GM20431 (cell line): ENCODE measurements around the gene EMILIN1.
"Not testable (repeated sequence)": the region's sequence is repeated elsewhere in the genome, so short reads cannot be mapped to it uniquely, and the experiment has no call there.

ENCODE experiments used
- in situ Hi-C: fragments of 300-500 bp; cut with MseI, MboI; formaldehyde crosslinking; loops from one replicate; pipeline ENCODE4 v1.15.0; 2020; ENCODE audit warnings: low sequenced_read_pairs; ENCODE audit not compliant: unreplicated experiment

EMILIN1 gene

DNA sequence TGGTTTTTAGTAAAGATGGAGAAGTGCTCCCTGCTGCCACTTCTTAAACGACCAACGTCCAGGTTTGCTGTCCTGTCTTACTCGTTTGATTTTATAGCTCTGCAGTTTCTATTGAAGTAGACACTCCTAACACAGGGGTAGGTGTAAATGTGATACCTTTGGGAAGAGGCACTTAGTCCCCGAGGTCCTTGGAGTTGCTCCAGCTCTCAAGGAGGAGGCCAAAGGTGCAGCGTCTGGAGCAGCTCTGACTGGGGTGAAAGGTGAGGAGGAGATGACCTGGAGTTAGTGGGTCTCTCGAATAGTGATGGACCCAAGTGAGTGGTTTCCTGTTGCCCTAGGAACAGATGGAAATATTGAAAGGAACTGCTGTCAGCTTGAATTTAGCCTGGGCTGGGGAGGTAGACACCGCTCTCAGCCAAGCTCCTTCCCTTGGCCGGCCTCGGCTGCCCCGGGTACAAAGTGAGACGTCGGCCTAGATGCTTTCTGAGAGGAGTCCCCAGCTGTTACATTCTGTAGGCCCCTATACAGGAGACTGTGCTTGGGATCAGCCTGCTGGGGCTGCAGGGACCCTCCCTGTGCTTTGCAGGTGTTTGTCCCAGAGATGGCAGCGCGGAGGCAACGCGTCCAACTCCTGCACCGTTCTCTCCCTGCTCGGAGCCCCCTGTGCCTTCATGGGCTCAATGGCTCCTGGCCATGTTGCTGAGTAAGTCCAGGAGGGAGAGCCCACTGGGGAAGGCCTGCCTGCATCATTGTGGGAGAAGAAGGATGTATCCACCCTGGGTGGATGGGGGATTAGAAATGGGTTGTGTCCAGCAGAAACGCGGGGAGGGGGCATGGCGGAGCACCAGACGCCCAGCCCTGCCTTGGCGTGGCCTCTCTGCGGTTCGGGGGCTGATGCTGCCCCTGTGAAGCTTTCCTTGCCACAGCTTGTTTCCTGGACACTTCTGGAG lies 13.6 kb downstream of the EMILIN1 start:
- in situ Hi-C loops = loop anchor here (10.0 kb wide), 1 partner anchor 193 kb away; the partner anchor contains the start of gene TRIM54

DNA sequence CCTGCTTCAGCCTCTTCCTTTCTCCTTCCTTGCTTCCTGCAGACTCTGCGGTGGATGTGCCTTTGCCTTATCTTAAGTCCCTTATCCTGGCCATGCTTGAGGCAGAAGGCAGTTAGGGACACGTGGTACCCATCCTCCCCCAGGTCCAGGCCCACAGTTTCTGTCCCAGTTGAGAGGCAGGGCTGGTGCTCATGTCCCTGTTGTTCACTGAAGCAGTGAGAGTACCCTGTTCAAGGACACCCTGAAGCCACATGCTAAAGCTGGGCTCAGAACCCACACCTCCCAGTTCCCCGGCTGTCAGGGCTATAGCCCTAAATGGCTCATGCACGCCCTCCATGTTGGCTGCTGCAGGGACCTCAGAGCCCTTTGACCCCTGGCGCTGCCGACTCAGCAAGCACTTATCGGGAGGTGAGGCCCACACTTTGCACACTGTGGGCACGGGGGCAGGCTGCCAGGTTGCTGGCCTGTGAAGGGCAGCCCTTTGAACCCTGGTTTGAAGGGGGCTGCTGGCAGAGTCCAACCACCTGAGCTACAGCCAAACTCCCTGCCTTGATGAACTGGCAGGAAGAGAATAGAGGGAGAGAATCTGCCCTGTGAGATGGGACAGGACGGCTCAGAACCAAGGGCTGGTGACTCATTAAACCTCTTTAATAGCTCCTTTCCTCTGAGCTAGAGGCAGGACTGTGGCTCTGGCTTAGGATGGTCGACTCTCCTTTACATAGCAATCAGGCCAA lies 14.4 kb downstream of the EMILIN1 start:
- in situ Hi-C loops = loop anchor here (10.0 kb wide), 1 partner anchor 192 kb away; the partner anchor contains the start of gene TRIM54

DNA sequence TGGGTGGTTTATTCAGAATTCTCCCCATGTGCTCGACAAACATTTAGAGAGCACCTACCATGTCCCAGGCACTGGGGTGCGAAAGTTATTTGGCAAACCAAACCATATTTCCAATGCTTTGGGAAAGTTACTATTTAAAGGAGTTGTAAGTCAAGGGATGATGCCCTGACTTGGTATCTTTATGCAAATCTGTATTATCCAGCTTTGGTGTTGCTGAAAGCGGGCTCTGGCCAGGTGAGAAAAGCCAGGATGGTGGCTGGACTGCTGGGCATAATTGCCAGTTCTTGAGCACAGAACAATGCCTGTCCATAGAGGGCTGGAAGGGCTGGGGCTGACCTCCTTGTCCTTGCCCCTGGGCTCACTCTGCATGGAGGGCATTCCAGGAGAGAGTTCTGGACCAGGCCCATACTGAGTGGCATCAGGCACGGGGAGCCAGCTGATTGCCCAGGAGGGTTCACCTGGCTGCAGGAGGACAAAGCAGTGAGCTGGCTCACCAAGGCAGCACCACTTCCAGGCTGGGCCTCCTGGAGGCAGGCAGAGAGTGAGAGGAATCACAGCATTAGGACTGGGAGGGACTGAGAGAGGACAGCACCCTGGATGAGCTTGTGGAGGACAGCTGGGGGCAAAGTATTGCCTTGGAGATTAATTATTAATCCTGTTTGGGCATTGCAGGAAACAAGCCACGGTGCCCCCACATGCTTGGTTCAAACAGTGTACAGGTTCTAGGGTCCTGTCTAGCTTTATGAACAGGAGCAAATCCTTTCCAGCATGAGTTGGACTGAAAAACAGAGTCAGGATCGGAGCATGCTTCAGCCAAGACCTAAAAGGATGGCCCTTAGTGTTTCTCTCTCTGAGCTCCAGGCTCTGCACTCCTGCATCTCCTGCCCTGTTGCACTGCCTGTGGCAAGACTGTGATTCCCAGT lies 15.3 kb downstream of the EMILIN1 start:
- in situ Hi-C loops = loop anchor here (10.0 kb wide), 1 partner anchor 191 kb away; the partner anchor contains the start of gene TRIM54

DNA sequence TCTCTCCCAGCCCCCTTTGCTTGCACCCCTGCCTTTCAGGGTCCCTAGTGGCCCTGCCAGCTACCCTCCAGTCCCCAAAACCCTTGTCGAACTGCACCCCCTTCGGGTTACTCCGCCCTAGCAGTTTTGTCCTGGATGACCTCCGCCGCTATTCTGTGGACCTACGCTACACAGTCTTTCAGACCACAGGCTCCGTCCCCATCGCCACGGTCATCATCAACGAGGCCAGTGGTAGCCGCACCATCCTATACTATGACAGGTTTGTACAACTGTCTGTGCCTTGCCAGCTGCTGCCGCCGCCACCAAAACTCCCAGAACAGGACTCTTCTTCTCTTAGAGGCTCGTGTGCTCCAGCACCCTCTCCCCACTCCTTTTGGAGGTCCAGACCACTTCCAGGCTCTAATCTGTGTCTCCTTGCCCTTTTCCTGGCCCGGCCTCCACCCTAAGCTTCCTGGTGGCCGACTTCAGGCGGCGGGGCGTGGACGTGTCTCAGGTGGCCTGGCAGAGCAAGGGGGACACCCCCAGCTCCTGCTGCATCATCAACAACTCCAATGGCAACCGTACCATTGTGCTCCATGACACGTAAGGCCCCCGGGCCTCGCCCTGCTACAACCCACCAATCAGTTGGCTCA lies 16.1 kb downstream of the EMILIN1 start:
- in situ Hi-C loops = loop anchor here (10.0 kb wide), 1 partner anchor 190 kb away; the partner anchor contains the start of gene TRIM54

DNA sequence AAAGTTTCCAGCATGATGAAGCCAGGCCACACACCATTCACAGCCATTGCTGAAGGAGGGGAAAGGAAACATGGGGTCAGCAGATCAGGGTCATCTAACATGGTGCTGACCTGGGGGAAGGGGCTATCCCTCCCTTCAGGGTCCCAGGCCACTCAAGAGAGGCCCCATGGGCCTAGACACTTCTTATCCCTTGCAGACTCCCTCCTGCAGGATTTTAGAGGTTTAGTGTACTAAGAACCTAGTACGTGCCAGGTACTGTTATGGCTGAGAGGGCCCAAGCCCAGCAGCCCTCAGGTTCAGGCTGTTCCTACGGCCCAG lies 17.0 kb downstream of the EMILIN1 start:
- in situ Hi-C loops = loop anchor here (10.0 kb wide), 1 partner anchor 189 kb away; the partner anchor contains the start of gene TRIM54

DNA sequence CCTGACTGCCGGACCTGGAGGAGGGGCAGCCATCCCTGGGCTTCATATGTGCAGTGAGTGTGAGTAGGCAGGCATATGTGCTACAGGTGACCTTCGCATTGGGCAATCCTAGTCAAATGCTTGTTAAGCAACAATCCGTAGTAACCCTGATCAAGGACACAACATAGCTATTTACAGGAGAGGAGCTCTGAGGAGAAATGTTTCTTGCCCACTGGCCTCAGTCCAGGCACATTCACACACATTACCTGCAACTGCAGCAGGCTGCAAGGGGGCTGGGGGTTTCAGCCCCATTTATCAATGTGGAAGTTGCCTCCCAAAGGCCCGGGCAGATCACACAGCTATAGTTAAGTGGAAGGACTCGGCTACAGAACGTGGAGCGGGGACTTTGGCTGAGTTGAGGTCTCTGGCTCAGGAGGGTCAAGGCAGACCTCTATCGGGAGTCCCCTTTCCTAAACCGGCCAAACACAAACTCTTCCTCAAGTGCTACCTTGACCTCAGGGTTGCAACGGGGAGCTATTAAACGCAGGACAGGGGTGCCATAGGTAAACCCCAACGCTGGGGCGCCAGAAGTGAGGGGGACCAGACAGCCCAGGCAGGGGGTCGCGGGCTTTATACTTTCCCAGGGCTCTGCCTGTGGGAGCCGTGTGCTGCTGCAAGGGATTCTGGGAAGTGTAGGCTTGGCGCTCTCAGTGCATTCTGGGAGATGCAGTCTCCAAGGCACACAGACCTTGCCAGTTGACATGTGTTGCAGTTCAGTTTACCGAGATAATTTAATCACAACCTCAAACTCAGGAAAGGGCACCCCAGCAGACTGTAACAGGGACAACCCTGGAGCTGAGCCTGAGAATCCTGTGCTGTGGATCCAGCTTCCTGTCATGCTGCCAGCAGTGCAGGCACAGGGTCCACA lies 17.6 kb downstream of the EMILIN1 start:
- in situ Hi-C loops = loop anchor here (10.0 kb wide), 1 partner anchor 189 kb away; the partner anchor contains the start of gene TRIM54

DNA sequence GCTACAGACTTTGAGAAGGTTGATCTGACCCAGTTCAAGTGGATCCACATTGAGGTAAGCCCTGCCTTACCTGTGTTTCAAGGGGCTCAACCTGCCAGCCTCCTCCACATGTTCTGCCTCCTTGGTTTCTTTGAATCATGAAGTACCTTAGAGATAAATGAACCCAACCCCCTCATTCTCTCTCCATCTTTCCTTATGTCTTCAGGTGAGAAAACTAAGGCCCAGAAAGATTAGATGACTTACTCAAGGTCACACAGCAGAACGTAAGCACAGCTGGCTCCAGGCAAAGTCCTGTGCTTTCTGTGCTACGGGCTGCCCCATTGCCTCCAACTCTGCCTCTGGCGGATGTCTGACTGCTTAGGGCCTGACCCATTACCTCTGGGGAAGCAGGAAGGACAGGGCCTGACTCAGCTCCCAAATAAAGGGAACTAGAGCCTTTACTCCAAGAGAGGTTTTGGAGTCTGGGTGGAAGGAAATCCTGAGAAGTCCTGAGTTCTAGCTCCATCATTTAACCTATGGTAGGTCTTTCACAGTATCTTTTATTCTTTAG lies 18.4 kb downstream of the EMILIN1 start:
- in situ Hi-C loops = loop anchor here (10.0 kb wide), 1 partner anchor 188 kb away; the partner anchor contains the start of gene TRIM54

DNA sequence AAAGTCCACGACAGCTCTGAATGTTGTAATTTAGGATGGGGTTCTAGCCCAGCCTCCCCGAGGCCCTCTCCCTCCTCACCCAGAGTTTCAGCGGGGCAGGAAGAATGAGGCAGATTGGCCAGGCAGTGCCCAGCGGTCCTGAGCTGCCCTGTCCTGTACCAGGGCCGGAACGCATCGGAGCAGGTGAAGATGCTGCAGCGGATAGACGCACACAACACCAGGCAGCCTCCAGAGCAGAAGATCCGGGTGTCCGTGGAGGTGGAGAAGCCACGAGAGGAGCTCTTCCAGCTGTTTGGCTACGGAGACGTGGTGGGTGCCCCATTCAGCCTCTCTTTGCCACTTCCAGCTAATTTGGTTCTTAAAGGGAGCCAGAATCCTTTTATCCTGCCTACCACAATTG lies 18.9 kb downstream of the EMILIN1 start:
- in situ Hi-C loops = loop anchor here (10.0 kb wide), 1 partner anchor 187 kb away; the partner anchor contains the start of gene TRIM54

DNA sequence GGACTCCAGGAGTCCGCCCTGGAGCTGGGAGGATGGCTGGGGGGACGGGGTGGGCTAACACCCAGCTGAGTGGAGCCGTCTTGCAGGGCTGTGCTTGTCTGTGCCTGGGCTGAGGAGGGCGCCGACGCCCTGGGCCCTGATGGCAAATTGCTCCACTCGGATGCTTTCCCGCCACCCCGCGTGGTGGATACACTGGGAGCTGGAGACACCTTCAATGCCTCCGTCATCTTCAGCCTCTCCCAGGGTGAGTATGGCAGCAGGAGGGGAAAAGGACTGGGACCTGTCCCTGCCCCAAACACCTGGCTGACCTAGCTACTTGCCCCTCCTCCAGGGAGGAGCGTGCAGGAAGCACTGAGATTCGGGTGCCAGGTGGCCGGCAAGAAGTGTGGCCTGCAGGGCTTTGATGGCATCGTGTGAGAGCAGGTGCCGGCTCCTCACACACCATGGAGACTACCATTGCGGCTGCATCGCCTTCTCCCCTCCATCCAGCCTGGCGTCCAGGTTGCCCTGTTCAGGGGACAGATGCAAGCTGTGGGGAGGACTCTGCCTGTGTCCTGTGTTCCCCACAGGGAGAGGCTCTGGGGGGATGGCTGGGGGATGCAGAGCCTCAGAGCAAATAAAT lies 21.0 kb downstream of the EMILIN1 start:
- in situ Hi-C loops = loop anchor here (10.0 kb wide), 1 partner anchor 185 kb away; the partner anchor contains the start of gene TRIM54

DNA sequence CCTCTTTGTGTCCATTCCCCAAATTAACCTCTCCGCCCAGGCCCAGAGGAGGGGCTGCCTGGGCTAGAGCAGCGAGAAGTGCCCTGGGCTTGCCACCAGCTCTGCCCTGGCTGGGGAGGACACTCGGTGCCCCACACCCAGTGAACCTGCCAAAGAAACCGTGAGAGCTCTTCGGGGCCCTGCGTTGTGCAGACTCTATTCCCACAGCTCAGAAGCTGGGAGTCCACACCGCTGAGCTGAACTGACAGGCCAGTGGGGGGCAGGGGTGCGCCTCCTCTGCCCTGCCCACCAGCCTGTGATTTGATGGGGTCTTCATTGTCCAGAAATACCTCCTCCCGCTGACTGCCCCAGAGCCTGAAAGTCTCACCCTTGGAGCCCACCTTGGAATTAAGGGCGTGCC lies 21.6 kb downstream of the EMILIN1 start:
- in situ Hi-C loops = no loop called here

DNA sequence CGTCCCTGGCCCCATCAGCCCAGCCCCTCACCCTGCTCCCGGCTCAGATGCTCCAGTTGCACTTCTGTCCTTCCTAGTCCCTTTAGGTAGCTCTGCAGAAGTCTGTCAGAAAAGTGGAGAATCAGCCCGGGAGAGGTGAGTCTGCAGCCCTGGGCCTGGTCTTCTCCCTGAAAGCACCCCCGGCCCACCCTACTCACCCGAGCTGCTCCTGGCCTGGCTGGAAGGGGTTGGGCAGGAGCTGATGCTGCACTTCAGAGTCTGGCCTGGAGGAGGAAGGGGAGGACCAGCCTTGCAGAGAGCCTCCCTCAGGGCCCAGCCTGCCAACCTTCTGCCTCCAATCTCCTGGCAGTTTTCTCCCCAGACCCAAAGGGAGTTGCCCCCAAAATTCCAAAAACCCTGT lies 23.9 kb downstream of the EMILIN1 start:
- in situ Hi-C loops = no loop called here

DNA sequence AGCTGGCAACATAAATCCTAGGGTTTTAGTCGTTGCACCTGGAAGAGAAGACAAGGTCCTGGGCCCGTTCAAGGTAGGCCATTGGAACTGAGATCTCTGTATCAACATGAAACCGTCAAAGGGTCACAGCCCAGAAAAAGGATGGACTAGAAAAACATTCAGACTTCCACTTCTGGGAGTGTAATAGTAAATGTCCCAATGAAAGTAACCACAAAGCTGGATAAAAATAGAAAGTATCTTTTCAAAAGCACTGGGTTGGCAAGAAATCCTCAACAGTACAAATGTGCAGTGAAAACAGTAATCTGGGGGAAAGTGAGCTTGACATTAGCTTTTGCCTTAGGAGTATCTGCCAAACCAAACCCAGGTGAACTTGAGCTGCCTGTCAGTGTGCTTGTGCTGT lies 27.6 kb downstream of the EMILIN1 start:
- in situ Hi-C loops = no loop called here

DNA sequence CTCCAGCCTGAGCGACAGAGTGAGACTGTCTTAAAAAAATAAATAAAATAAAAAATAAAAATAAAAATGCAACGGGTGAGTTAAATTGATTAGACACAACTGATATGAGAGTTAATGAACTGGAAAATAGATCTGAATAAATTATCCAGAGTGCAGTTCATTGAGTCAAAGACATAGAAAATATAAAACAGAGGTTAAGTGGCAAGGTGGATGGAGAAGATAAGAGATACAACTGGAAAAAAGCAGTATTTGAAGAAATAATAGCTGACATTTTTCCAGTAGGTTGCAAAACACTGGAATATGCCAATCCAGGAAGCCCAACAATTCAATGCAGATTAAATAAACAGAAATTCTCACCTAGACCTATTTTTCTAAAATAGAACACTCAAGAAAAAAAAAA lies 29.8 kb downstream of the EMILIN1 start:
- in situ Hi-C loops = no loop called here

DNA sequence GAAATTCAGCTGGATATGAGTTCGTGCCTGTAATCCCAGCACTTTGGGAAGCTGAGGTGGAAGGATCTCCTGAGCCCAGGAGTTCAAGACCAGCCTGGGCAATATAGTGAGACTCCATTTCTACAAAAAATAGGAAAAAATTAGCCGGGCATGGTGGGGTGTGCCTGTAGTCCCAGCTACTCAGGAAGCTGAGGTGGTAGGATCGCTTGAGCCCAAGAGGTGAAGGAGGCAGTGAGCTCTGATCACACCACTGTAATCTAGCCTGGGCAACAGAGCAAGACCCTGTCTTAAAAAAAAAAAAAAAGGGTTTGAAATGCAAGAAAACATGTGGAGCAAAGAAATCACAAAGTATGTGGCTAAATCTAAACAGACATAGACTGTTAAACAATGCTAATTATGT lies 30.7 kb downstream of the EMILIN1 start:
- in situ Hi-C loops = no loop called here

DNA sequence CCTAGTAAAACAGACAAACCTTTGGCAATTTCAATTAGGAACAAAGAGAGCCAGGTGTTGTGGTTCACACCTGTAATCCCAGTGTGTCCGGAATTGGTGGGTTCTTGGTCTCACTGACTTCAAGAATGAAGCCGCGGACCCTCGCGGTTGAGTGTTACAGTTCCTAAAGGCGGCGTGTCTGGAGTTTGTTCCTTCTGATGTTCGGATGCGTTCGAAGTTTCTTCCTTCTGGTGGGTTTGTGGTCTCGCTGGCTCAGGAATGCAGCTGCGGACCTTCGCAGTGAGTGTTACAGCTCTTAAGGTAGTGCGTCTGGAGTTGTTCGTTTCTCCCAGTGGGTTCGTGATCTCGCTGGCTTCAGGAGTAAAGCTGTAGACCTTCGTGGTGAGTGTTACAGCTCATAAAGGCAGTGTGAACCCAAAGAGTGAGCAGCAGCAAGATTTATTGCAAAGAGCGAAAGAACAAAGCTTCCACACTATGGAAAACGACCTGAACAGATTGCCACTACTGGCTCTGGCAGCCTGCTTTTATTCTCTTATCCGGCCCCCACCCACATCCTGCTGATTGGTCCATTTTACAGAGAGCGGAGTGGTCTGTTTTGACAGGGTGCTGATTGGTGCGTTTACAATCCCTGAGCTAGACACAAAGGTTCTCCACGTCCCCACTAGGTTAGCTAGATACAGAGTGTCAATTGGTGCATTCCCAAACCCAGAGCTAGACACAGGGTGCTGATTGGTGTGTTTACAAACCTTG lies 32.4 kb downstream of the EMILIN1 start:
- in situ Hi-C loops = not testable (repeated sequence)

DNA sequence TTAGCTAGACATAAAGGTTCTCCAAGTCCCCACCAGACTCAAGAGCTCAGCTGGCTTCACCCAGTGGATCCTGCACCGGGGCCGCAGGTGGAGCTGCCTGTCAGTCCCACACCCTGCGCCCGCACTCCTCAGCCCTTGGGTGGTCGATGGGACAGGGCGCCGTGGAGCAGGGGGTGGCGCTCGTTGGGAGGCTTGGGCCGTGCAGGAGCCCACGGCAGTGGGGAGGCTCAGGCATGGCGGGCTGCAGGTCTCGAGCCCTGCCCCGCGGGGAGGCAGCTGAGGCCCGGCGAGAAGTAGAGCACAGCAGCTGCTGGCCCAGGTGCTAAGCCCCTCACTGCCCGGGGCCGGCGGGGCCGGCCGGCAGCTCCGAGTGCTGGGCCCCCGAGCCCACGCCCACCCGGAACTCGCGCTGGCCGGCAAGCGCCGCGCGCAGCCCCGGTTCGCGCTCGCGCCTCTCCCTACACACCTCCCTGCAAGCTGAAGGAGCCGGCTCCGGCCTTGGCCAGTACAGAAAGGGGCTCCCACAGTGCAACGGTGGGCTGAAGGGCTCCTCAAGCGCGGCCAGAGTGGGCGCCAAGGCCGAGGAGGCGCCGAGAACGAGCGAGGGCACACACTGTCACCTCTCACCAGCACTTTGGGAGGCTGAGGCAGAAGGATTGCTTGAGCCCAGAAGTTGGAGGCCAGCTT lies 33.1 kb downstream of the EMILIN1 start:
- in situ Hi-C loops = not testable (repeated sequence)
